ENCODE measurements around the gene ADAP1. TPM values are rescaled to one million over a fixed set of nuclear protein-coding genes. Genes with fewer than 3 reads are reported as not detected.

ADAP1 gene
- total and polyA plus RNA-seq, 2 of the 13 experiments (the other 11 are each of a cell fraction or from before 2014, with no cell fraction given), result 10.5 to 24.6 TPM

GRCh38 chr7:960269-960871, 5.9 kb upstream of the ADAP1 start (continued):
- TF ChIP-seq RFXANK (CRISPR knock-in tag; IDR thresholded peaks at IDR 0.05) (no peak), ZFAT (CRISPR knock-in tag; conservative IDR thresholded peaks at IDR 0.05) (no peak), ZNF850 (CRISPR knock-in tag; conservative IDR thresholded peaks at IDR 0.05) (no peak), AGO1 (IDR thresholded peaks at IDR 0.05; ENCODE audit: low read depth, low read length, poor library complexity, severe bottlenecking) (no peak), HOXA7 (CRISPR knock-in tag; IDR thresholded peaks at IDR 0.05) (no peak), GABPA (IDR thresholded peaks at IDR 0.05; ENCODE audit: low read depth, low read length) (no peak), GABPA (CRISPR knock-in tag; IDR thresholded peaks at IDR 0.05; ENCODE audit: low read depth) (no peak), ARID2 (CRISPR knock-in tag; IDR thresholded peaks at IDR 0.05; ENCODE audit: borderline replicate concordance) (no peak), ZNF276 (CRISPR knock-in tag; IDR thresholded peaks at IDR 0.05; ENCODE audit: low read depth) (no peak), MYC (CRISPR knock-in tag; IDR thresholded peaks at IDR 0.05; ENCODE audit: borderline replicate concordance) (peak; percentile 59; the same call in 1 of the 2 replicates), MYPOP (CRISPR knock-in tag; IDR thresholded peaks at IDR 0.05) (no peak), RXRA (CRISPR knock-in tag; IDR thresholded peaks at IDR 0.05) (peak; percentile 18; the same call in 1 of the 2 replicates), NCOA5 (CRISPR knock-in tag; IDR thresholded peaks at IDR 0.05) (no peak), SIN3A (IDR thresholded peaks at IDR 0.05; ENCODE audit: borderline replicate concordance, low read depth, low read length) (no peak), DMTF1 (CRISPR knock-in tag; IDR thresholded peaks at IDR 0.05) (no peak), CC2D1A (CRISPR knock-in tag; IDR thresholded peaks at IDR 0.05) (no peak), ZNF841 (CRISPR knock-in tag; IDR thresholded peaks at IDR 0.05; ENCODE audit: borderline replicate concordance) (no peak), ZNF543 (CRISPR knock-in tag; IDR thresholded peaks at IDR 0.05) (no peak), HOXA5 (CRISPR knock-in tag; IDR thresholded peaks at IDR 0.05) (no peak), SKIL (CRISPR knock-in tag; IDR thresholded peaks at IDR 0.05; ENCODE audit: borderline replicate concordance) (no peak), ZXDC (CRISPR knock-in tag; IDR thresholded peaks at IDR 0.05) (no peak)
